BLaER1 treated with 17β-estradiol and CSF1 and Interleukin-3, amounts not matched to agents 10 nM and 100 nM (cell line): ENCODE measurements around the gene NELL2.
A peak's percentile ranks its signal among the peaks of the same experiment; 100 is the strongest.
"Not testable (repeated sequence)": the region's sequence is repeated elsewhere in the genome, so short reads cannot be mapped to it uniquely, and the experiment has no call there.

ENCODE experiments used
- H3K27ac ChIP-seq, 11 experiments: shearing (Covaris generic); formaldehyde crosslinking; 2 replicates each; pipeline ENCODE4 v1.8.1; 2022
- H3K27me3 ChIP-seq, 11 experiments: shearing (Covaris generic); formaldehyde crosslinking; 2 replicates each; pipeline ENCODE4 v1.8.1; 2022
- H3K36me3 ChIP-seq, 11 experiments: shearing (Covaris generic); formaldehyde crosslinking; 2 replicates each; pipeline ENCODE4 v1.8.1; 2022
- H3K4me1 ChIP-seq, 10 experiments: shearing (Covaris generic); formaldehyde crosslinking; 2 replicates each; pipeline ENCODE4 v1.8.1; 2022
- H3K4me2 ChIP-seq, 11 experiments: shearing (Covaris generic); formaldehyde crosslinking; 2 replicates each; pipeline ENCODE4 v1.8.1; 2022
- H3K4me3 ChIP-seq, 10 experiments: shearing (Covaris generic); formaldehyde crosslinking; 2 replicates each; pipeline ENCODE4 v1.8.1; 2022
- H3K9ac ChIP-seq, 11 experiments: shearing (Covaris generic); formaldehyde crosslinking; 2 replicates each; pipeline ENCODE4 v1.8.1; 2022
- H3K9me3 ChIP-seq, 11 experiments: shearing (Covaris generic); formaldehyde crosslinking; replicated peaks in 1 of 11; 2 replicates each; pipeline ENCODE4 v1.8.1; 2022
- H4K20me1 ChIP-seq, 11 experiments: shearing (Covaris generic); formaldehyde crosslinking; 2 replicates each; pipeline ENCODE4 v1.8.1; 2022
- Cebpa-rat ChIP-seq, 11 experiments: shearing (Covaris generic); IDR thresholded peaks; 2 replicates each; pipeline ENCODE4 v1.8.1; 2022

Gene NELL2

DNA sequence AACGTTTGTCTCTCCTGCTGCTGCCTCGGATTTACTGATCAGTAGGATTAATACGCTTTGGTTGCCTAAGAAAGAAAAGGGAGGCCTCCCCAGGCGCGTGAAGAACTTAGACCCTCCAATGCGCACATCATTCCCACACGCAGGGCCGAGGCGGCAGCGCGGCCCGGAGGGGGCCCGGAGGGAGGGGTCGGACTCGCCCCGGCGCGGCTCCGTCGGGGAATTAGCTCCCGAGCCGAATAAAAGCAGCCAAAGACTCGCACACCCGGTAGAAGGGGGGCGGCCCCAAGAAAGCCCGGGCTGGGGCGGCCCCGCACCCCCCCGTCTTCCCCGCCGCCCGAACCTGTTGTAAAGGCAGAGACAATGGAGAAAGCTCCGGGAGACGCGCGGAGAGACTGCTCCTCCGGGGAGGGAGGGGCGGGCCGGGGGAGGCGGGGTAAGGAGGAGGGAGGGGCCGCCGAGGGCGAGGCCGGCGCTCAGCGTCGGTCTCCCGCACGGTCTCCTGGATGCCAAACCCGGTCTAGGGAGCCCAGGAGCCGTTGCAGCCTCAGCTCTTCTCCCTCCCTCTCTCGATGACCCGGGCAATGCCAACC lies at the start of gene NELL2:
Gene NELL2, minus strand, starts transcription at position 362 of the 590 bp plus-strand sequence. CDS start 446 bp downstream, outside the sequence.
- Histone ChIP-seq H3K4me2 (peak within 1 kb of the TSS; percentile 94 to 100 (median 99)), H3K9ac (peak within 1 kb of the TSS; percentile 38 to 67 (median 62); a peak in 20 of 22 replicates)

DNA sequence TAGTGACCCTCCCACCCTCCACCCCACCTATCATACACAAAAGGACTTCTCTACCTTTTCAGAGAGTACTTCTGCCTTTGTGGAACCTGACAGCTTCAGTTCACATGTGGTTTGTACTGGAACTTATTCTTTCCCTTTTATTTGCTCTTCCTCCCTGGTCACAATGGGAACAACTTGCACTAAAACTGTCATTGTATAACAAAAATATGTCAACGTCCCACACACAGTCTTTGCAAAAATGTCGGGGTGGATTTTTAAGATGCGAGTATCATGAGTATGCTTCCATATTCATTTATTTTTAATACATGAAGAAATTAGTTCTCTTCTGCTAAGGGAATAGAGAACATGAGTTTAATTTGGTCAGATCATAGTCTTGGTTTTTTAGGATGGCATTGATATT lies 45.6 kb upstream of the NELL2 start:
- Histone ChIP-seq H3K9me3 (no peaks in the 10 kb centered on the region), H3K4me1 (no peaks in the 10 kb centered on the region), H3K4me3 (no peak overlapping the region), H3K4me2 (no peak overlapping the region), H4K20me1 (no peaks in the 10 kb centered on the region), H3K36me3 (no peaks in the 10 kb centered on the region), H3K9ac (no peak overlapping the region), H3K27ac (no peak overlapping the region), H3K27me3 (no peaks in the 10 kb centered on the region)
- TF ChIP-seq Cebpa-rat (IDR thresholded peaks at IDR 0.05) = no peak

More for the DNA sequence above, at the start of gene NELL2:
- Histone ChIP-seq H4K20me1 (peaks cover 0 to 11% (median 0%) of the 10 kb centered on the region in 11 experiments; a peak in 6 of 22 replicates), H3K4me1 (peaks cover 15 to 21% (median 19%) of the 10 kb centered on the region in 10 experiments; a peak in 17 of 20 replicates), H3K27ac (no peak within 1 kb of the TSS), H3K9me3 (peaks cover 5 to 19% (median 11%) of the 10 kb centered on the region in 11 experiments), H3K27me3 (peaks cover 36 to 46% (median 42%) of the 10 kb centered on the region in 11 experiments), H3K36me3 (no peaks in the 10 kb centered on the region), H3K4me3 (peak within 1 kb of the TSS; percentile 62 to 78 (median 70))
- no peak for TF ChIP-seq Cebpa-rat (IDR thresholded peaks at IDR 0.05)

DNA sequence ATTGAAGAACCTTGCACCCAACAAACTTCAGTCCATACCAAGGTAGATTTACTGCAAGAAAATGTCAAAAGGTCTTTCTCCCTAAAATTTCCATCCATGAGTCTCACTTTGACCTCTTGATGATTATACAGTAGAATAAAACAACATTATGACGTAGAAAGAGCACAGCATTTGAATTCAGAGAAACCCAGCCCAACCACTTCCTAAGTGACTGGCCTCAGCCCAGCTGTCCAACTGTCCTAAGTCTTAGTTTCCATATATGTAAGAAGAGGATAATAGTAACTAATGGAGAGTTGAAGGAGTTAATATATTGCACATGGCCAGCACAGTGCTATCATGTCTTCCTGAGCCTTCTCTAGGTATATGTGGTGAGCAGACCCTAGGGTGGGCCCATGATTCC lies 41.0 kb upstream of the NELL2 start:
- H3K9ac ChIP-seq = no peak overlapping the region
- no peaks in the 10 kb centered on the region for H3K9me3 ChIP-seq
- no peaks in the 10 kb centered on the region for H3K36me3 ChIP-seq
- no peak overlapping the region for H3K4me3 ChIP-seq
- H4K20me1 ChIP-seq = no peaks in the 10 kb centered on the region
- H3K27me3 ChIP-seq = no peaks in the 10 kb centered on the region
- H3K4me1 ChIP-seq = no peaks in the 10 kb centered on the region
- TF ChIP-seq Cebpa-rat (IDR thresholded peaks at IDR 0.05) = no peak
- H3K27ac ChIP-seq = no peak overlapping the region
- H3K4me2 ChIP-seq = no peak overlapping the region

GRCh38 chr12:44915958-44916357 lies 39.8 kb upstream of the NELL2 start:
- Histone ChIP-seq H3K27me3 (no peaks in the 10 kb centered on the region), H4K20me1 (no peaks in the 10 kb centered on the region), H3K9me3 (no peaks in the 10 kb centered on the region), H3K36me3 (no peaks in the 10 kb centered on the region), H3K27ac (no peak overlapping the region), H3K4me2 (no peak overlapping the region), H3K9ac (no peak overlapping the region), H3K4me3 (no peak overlapping the region), H3K4me1 (no peaks in the 10 kb centered on the region)
- TF ChIP-seq Cebpa-rat (IDR thresholded peaks at IDR 0.05) = no peak

GRCh38 chr12:44904321-44904720 lies 28.2 kb upstream of the NELL2 start:
- no peak for TF ChIP-seq Cebpa-rat (IDR thresholded peaks at IDR 0.05)
- no peak overlapping the region for H3K27ac ChIP-seq

DNA sequence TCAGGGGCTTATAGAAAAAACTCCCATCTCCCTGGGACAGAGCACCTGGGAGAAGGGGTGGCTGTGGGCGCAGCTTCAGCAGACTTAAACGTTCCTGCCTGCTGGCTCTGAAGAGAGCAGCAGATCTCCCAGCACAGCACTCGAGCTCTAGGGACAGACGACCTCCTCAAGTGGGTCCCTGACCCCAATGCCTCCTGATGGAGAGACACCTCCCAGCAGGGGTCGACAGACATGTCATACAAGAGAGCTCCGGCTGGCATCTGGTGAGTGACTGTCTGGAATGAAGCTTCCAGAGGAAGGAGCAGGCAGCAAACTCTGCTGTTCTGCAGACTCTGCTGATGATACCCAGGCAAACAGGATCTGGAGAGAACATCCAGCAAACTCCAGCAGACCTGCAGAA lies 22.0 kb upstream of the NELL2 start:
- H3K4me3 ChIP-seq, H3K4me1 ChIP-seq: not testable (repeated sequence)

More at GRCh38 chr12:44904321-44904720, 28.2 kb upstream of the NELL2 start:
- H4K20me1 ChIP-seq = no peaks in the 10 kb centered on the region
- H3K4me1 ChIP-seq = no peaks in the 10 kb centered on the region
- H3K27me3 ChIP-seq = no peaks in the 10 kb centered on the region
- H3K36me3 ChIP-seq = no peaks in the 10 kb centered on the region
- no peak overlapping the region for H3K9ac ChIP-seq
- H3K9me3 ChIP-seq = peaks cover 0 to 21% (median 7%) of the 10 kb centered on the region in 11 experiments; a peak in 9 of 22 replicates
- no peak overlapping the region for H3K4me3 ChIP-seq
- H3K4me2 ChIP-seq = no peak overlapping the region

GRCh38 chr12:44889926-44890325 lies 13.8 kb upstream of the NELL2 start:
- Histone ChIP-seq H3K4me2 (no peak overlapping the region), H4K20me1 (no peaks in the 10 kb centered on the region), H3K4me1 (no peaks in the 10 kb centered on the region), H3K36me3 (no peaks in the 10 kb centered on the region), H3K27me3 (no peaks in the 10 kb centered on the region), H3K9me3 (no peaks in the 10 kb centered on the region), H3K4me3 (no peak overlapping the region), H3K9ac (no peak overlapping the region), H3K27ac (no peak overlapping the region)
- no peak for TF ChIP-seq Cebpa-rat (IDR thresholded peaks at IDR 0.05)

More for the DNA sequence above, 22.0 kb upstream of the NELL2 start:
- not testable (repeated sequence) for H4K20me1 ChIP-seq, H3K27me3 ChIP-seq, H3K27ac ChIP-seq, H3K4me2 ChIP-seq, H3K9ac ChIP-seq, H3K36me3 ChIP-seq
- peaks cover 0 to 22% (median 12%) of the 10 kb centered on the region in 11 experiments; a peak in 11 of 22 replicates for H3K9me3 ChIP-seq

- Histone ChIP-seq H4K20me1 (no peaks in the 10 kb centered on the region), H3K27me3 (no peaks in the 10 kb centered on the region), H3K27ac (no peak overlapping the region)
Measured at GRCh38 chr12:44889162-44889561, 13.0 kb upstream of the NELL2 start.

GRCh38 chr12:44885902-44886301 lies 9.8 kb upstream of the NELL2 start:
- no peak for TF ChIP-seq Cebpa-rat (IDR thresholded peaks at IDR 0.05)
- Histone ChIP-seq H3K4me3 (no peak overlapping the region), H3K9me3 (peaks cover 9 to 23% (median 21%) of the 10 kb centered on the region in 11 experiments), H3K4me2 (no peak overlapping the region), H4K20me1 (no peaks in the 10 kb centered on the region), H3K4me1 (no peaks in the 10 kb centered on the region), H3K27ac (no peak overlapping the region), H3K9ac (no peak overlapping the region), H3K27me3 (no peaks in the 10 kb centered on the region), H3K36me3 (no peaks in the 10 kb centered on the region)

More at GRCh38 chr12:44889162-44889561, 13.0 kb upstream of the NELL2 start:
- no peak for TF ChIP-seq Cebpa-rat (IDR thresholded peaks at IDR 0.05)
- no peaks in the 10 kb centered on the region for H3K4me1 ChIP-seq
- no peak overlapping the region for H3K9ac ChIP-seq
- H3K9me3 ChIP-seq = no peaks in the 10 kb centered on the region
- no peaks in the 10 kb centered on the region for H3K36me3 ChIP-seq
- H3K4me2 ChIP-seq = no peak overlapping the region
- no peak overlapping the region for H3K4me3 ChIP-seq

DNA sequence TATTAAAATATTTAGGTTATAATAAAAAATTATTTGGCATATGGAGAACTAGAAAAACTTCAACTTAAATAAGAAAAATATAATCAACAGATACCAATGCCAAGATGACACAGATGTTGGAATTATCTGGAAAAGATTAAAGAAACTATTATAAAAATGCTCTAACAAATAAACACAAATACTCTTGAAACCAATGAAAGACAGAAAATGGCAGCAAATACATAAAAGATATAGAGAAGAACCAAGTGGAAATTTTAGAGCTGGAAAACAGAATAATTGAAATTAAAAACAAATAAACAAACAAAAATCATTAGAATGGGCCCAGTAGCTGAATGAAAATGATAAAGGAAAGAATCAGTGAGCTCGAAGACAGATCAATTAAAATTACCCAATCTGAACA lies 5.1 kb upstream of the NELL2 start:
- no peak for TF ChIP-seq Cebpa-rat (IDR thresholded peaks at IDR 0.05)

More for the DNA sequence above, 5.1 kb upstream of the NELL2 start:
- peaks cover 15 to 40% (median 31%) of the 10 kb centered on the region in 11 experiments for H3K9me3 ChIP-seq
- peaks cover 8 to 13% (median 10%) of the 10 kb centered on the region in 11 experiments; a peak in 19 of 22 replicates for H3K27me3 ChIP-seq
- no peak overlapping the region for H3K4me3 ChIP-seq
- H4K20me1 ChIP-seq = no peaks in the 10 kb centered on the region; a peak in 1 of 22 replicates
- H3K36me3 ChIP-seq = no peaks in the 10 kb centered on the region
- H3K4me1 ChIP-seq = peaks cover 4 to 9% (median 8%) of the 10 kb centered on the region in 10 experiments; a peak in 10 of 20 replicates
- H3K27ac ChIP-seq = no peak overlapping the region
- no peak overlapping the region for H3K4me2 ChIP-seq
- H3K9ac ChIP-seq = no peak overlapping the region
